HG02870 (cell line): ENCODE results near the gene GCDH.
A peak's percentile ranks its signal among the peaks of the same experiment; 100 is the strongest.
"Not testable (repeated sequence)": the region's sequence is repeated elsewhere in the genome, so short reads cannot be mapped to it uniquely, and the experiment has no call there.

Experiments
- ATAC-seq: cut with Tn5 transposase; IDR thresholded peaks from one replicate; pipeline ENCODE4 v1.9.1; 2021; ENCODE audit warnings: mild to moderate bottlenecking, moderate library complexity; ENCODE audit not compliant: unreplicated experiment

GCDH gene

GRCh38 chr19:12890787-12891552, at the start of gene GCDH:
TSS of gene GCDH (plus strand) at chr19:12891160. CDS start at chr19:12891305, 145 bp downstream.
- ATAC-seq = peak; percentile 92

- ATAC-seq = no peak
Measured at GRCh38 chr19:12842511-12842910, 48.4 kb upstream of the GCDH start.

- ATAC-seq = no peak
Measured at GRCh38 chr19:12843328-12843727, 47.6 kb upstream of the GCDH start.

- ATAC-seq = no peak
Measured at GRCh38 chr19:12843999-12844732, 46.8 kb upstream of the GCDH start.

GRCh38 chr19:12846613-12847012, 44.3 kb upstream of the GCDH start:
- not testable (repeated sequence) for ATAC-seq

GRCh38 chr19:12847159-12848139, 43.5 kb upstream of the GCDH start:
- no peak for ATAC-seq

- ATAC-seq = no peak
Measured at GRCh38 chr19:12856653-12857052, 34.3 kb upstream of the GCDH start.

GRCh38 chr19:12858041-12858928, 32.7 kb upstream of the GCDH start:
- ATAC-seq = no peak

- ATAC-seq = no peak
Measured at GRCh38 chr19:12859546-12859945, 31.4 kb upstream of the GCDH start.

GRCh38 chr19:12864143-12864542, 26.8 kb upstream of the GCDH start:
- no peak for ATAC-seq

- no peak for ATAC-seq
Measured at GRCh38 chr19:12864721-12865715, 25.9 kb upstream of the GCDH start.

- no peak for ATAC-seq
Measured at GRCh38 chr19:12865746-12866415, 25.1 kb upstream of the GCDH start.

GRCh38 chr19:12866416-12867119, 24.4 kb upstream of the GCDH start:
- no peak for ATAC-seq

- ATAC-seq = no peak
Measured at GRCh38 chr19:12867120-12868099, 23.6 kb upstream of the GCDH start.

- no peak for ATAC-seq
Measured at GRCh38 chr19:12868540-12869112, 22.3 kb upstream of the GCDH start.

GRCh38 chr19:12871681-12872080, 19.3 kb upstream of the GCDH start:
- ATAC-seq = no peak
